ENCODE measurements around the gene OSBPL5.

DNA sequence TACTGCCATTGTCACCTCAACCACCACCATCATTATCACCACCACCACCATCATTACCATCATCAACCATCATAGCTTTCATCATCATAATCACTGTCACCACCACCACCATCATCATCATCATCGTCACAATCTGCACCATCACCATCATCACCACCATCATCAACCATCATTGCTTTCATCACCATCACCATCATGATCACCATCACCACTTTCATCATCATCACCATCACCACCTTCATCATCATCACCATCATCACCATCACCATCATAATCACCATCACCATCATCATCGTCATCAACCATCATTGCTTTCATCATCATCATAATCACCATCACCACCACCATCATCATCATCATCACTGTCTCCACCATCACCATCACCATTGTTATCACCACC, 8.7 kb upstream of the OSBPL5 start:
- no peak for TF ChIP-seq ELF4 (IDR thresholded peaks at IDR 0.05)
- no peak for TF ChIP-seq FOXK2 (IDR thresholded peaks at IDR 0.05)
- no peak for TF ChIP-seq FOXM1 (IDR thresholded peaks at IDR 0.05; ENCODE audit: borderline replicate concordance)
- no peak for TF ChIP-seq ZNF384 (IDR thresholded peaks at IDR 0.05)
- TF ChIP-seq L3MBTL2 (conservative IDR thresholded peaks at IDR 0.05), result no peak
